GM21717 (cell line): Measurements from ENCODE around the gene MLLT3.

Experiments
- ATAC-seq: cut with Tn5 transposase; IDR thresholded peaks from one replicate; pipeline ENCODE4 v1.9.1; 2021; ENCODE audit warnings: mild to moderate bottlenecking, moderate library complexity; ENCODE audit not compliant: unreplicated experiment

Gene MLLT3

DNA sequence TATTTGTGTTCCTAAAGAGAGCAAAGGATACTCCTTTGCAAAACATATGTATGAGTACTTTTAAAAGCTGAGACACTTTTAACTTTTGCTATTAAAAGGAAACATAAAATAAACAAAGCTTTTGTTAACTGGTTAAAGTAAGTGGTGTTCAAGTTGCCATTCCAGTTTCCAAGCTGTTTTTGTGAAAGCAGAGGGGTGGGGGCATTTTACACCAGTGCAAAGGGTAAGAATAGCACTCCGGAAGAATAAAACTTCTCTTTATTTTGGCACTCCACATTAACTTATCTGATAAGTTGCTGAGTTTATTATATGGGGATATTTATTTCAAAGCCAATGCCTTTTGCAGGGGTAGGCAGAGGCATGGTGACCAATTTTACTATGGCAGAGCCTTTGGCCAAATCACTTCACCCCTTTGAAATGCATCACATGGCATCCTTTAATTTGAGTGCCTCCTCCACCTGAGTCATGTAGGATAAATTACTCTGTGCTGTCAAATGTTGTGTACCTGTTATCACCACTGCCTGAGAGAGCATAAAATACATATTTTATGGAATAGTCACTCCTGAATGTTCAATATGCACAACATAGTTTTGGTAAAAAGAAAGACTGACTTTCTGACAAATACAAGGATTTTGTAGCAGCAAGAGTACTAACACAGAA is 62.9 kb downstream of the MLLT3 start:
- ATAC-seq = no peak

DNA sequence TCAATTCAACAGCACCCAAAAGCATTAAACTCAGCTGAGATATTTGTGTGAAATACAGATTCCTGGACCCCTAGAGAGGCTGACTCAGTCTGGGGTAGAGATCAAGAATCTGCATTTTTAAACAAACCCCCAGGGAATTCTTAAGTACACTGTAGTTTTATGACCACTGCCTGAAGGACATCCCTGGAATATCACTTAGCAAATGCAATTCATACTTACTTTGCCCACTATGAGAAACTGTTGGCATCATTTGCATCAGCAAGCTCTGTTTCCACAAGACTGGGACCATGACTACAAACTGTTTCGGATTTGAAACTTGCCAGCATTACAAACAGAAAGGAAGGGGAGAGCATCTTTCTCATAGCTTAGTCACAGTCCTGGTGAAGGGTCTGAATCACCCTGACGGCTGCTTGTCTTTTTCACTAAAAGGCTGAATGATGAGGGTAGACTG is 63.7 kb downstream of the MLLT3 start:
- peak; percentile 37 for ATAC-seq

DNA sequence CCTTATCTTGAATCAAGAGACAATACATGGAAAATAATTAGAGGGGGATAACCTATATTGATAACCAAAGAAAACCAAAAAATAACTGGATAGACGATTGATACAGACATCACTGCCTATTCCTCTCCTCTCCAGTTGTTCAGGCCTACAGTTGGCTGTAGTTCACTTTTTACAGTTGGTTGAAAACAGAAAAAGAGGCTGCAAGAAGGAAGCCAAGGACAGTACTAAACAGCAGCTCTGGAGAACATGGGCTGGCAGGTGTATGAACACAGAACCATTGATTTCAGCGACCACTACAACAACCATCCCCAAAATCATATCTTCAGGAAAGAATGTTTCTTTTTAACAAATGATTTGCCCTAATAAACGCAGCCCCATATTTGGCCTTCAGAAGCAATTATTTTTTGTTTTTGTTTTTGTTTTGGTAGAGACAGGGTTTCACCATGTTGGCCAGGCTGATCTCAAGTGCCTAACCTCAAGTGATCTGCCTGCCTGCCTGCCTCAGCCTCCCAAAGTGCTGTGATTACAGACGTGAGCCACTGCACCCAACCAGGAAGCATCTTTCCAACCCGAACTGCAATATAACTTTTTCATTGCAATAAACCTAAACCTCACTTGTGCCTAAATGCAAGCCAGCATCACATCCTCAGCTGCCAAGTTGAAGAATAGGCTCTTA is 64.3 kb downstream of the MLLT3 start:
- no peak for ATAC-seq

DNA sequence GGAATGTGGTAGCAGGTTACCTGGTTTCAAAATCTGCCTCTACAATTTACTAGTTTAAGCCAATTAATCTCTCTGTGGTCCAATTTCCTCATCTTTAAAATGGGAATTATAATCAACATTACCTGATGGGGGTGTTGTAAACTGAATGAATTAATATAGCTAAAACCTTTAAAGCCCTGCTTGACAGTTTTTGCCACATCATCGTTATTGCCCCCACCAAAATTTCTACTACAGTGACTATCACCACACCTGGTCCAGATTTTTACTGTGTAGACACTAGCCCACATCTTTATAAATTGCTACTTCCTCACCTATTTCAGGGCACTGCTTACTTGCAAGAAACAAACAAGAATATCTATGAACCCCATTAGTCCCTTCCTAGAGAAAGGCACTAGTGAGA is 65.0 kb downstream of the MLLT3 start:
- no peak for ATAC-seq

DNA sequence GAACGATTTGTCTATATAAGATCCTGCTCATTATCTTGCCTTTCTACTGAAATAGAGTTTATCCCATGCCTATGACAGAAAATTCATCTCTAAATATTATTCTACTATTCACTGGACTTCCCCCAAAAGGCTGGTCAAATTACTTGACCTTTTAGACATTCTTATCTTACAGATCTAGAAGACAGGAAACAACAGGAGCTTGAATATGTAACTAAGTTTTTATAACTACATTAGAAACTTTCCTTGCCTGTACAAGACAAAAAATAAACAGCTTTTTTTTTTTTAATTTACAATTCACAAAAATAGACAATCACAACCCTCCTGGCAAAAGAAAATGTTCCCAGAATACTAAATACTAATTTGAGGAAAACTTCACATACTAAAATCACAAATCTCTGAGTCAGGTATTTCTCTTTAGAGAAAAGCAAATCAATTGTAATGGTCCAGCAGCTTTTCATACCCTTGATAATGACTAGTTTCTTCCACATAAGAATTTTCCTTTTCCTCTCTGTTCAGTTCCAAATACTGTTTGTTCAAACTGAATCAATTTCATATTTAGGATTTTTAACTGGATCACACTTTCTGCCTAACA is 68.6 kb downstream of the MLLT3 start:
- ATAC-seq = no peak

DNA sequence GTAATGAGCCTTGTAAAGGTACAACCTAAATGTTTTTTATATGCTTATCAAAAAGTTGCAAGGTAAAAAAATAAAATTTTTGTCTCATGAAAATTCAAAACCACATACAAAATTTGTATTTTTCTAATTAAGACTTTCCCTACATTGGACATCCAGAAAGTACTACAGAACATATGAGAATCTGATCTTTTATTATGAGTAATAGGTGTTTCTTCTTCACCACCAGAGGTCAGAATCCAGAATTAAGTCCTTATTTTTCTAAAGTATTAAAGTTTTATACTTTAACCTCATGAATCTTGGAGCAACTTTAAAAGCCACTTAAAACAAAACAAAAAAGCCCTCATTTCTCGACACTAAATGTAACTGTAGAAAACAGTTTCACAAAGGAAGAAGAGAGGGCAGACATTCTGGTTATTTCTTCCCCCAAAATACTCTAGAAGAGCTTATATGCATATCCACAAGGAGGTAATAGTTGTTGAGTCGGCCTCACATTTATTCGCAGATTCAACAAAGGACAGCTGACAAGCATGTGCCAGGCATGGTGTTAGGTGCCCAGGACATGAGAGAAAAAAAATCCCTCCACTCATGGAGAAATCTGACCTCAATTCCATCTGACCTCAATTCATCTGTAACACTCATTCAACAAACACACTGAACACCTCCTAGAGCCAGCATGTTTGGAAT is 69.3 kb downstream of the MLLT3 start:
- no peak for ATAC-seq

DNA sequence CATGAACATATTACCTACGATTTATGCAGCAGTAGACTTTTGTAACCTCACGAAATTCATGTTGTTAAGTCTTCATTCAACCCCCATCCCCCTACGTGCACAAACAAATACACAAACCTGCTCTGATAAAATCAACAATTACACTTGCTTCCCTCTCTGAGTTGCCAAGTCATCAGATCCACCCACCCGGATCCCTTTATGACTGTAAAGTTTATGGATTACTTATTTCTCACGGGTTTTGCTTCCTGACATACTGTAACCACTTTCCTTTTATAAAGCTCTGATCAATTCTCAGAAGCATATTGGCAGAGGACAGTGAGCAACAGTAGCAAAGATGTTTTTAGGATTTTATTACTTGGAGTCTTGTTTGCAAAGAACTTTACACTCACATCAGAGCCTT is 70.5 kb downstream of the MLLT3 start:
- ATAC-seq = peak; percentile 54

DNA sequence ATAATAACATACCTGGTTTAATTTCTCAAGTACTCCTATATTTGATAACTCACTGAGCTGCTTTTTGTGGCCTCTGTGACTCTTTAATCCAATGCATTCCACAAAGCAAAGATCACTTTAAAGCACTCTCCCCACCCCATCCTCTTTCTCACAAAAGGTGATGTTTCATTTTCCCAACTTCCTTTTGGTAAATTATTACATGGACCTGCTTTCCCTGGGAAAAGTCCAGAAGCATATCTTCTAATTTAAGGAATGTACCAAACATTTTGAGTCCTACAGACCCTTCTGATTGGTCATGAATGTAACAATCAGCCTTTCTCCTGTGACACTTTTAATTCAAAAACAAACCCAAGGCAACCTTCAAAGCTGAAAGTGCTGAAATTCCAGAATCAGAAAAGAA is 71.1 kb downstream of the MLLT3 start:
- no peak for ATAC-seq

DNA sequence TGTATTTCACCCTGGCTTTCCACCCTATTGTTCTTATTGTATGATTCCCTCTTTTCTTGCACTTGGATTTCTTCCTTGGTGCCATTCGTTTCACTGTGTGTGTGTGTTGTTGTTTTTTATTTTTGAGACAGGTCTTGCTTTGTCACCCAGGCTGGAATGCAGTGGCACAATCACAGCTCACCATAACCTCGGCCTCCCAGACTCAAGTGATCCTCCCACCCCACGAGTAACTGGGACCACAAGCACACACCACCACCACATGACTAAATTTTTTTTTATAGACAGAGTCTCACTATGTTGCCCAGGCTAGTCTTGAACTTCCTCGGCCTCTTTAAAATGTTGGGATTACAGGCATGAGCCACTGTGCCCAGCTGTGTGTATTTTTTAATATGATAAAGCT is 72.0 kb downstream of the MLLT3 start:
- no peak for ATAC-seq

DNA sequence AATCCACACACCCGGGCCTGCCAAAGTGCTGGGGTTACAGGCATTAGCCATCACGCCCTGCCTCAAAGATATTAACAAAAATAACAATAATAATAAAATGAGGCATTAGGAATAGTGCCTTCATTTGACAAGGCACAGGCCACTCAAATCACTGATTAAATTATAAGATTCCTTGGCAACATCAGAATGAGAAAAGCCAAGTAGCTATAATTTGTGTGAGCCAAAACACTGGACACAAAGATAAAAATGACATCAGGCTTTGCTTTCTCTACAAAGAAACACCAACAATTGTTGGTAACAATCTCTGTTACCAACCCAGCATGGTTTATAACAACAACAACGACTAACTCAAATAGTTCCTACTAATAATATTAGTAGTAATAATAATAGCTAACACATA is 73.2 kb downstream of the MLLT3 start:
- no peak for ATAC-seq

DNA sequence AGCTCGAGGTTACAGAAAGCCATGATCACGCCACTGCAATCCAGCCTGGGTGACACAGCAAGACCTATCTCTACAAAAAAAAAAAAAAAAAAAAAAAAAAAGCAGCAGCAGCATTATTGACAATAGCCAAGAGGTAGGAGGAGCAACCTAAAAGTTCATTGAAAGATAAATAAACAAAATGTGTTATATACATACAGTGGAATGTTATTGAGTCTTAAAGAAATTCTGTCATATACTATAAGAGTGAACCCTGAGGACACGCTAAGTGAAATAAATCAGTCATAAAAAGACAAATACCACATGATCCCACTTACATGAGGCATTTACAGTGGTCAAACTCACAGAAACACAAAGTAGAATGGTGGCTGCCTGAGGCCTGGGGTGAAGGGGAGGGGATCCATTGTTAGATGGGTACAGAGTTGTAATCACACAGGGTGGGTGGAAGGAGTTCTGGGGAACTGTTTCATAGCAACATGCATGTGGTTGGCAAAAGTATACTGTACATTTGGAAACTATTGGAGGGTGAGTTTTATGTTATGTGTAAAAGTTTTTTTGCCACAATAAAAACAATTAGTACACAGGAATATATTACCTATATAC is 77.2 kb downstream of the MLLT3 start:
- ATAC-seq = no peak

DNA sequence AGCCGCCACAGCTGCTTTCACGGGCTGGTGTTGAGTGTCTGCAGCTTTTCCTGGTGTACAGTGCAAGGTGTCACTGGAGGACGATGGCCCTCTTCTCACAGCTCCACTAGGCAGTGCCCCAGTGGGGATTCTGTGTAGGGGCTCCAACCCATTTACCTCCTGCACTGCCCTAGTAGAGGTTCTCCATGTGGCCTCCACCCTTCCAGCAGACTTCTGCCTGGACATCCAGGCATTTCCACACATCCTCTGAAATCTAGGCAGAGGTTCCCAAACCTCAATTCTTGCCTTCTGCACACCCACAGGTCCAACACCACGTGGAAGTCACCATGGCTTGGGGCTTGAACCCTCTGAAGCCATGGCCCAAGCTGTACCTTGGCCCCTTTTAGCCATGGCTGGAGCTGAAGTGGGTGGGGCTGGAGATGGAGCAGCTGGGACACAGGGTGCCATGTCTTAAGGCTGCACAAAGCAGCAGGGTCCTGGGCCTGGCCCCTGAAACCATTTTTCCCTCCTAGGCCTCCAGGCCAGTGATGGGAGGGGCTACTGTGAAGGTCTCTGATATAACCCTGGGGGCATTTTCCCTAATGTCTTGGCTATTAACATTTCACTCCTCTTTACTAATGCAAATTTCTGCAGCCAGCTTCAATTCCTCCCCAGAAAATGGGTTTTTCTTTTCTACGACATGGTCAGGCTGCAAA is 82.0 kb downstream of the MLLT3 start:
- no peak for ATAC-seq

DNA sequence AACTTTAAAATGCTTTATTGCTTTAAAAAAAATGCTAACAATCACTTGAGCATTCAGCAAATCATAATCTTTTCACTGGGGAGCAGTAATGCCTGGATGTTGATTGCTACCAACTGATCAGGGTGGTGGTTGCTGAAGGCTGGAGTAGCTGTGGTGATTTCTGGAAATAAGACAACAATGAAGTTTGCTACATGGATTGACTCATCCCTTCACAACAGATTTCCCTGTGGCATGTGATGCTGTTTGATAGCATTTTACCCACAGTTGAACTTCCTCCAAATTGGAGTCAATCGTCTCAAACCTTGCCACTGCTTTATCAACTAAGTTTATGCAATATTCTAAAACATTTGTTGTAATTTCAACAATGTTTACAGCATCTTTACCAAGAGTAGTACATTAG is 83.3 kb downstream of the MLLT3 start:
- ATAC-seq = no peak

DNA sequence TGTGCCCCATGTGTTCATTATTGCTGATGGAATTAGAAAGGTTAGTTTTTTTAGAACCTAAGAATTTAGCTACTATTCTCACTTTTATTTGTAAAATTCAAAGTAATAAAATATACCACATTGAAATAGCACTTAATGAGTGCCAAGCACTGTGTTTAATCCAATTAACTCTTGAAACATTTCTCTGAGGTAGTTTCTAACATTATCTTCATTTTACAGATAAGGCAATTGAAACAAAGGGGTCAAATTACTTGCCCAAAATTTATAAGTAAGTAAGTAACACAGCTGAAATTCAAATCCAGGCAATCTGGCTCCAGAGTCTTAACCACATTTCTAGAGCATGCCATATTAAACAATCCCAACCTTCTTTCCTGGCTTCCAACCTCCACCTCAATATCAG is 84.2 kb downstream of the MLLT3 start:
- ATAC-seq = no peak

DNA sequence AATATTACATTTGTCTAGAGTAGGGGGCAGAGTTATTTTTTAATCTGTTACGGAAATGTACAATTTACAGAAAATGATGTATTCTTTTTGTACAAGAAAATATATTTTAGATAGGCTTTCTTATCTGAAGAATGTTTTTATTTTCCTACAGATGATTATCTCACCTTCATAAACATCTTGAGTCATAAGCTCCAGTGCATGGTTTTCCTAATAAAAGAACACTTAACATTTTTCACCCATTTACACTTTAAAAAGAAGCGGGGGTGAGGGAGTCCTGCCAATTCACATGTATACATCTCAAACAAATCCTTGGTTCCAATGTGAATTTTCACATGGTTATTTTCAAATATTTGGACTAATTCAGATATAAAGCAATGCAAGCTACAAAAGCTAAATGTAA is 85.0 kb downstream of the MLLT3 start:
- no peak for ATAC-seq

DNA sequence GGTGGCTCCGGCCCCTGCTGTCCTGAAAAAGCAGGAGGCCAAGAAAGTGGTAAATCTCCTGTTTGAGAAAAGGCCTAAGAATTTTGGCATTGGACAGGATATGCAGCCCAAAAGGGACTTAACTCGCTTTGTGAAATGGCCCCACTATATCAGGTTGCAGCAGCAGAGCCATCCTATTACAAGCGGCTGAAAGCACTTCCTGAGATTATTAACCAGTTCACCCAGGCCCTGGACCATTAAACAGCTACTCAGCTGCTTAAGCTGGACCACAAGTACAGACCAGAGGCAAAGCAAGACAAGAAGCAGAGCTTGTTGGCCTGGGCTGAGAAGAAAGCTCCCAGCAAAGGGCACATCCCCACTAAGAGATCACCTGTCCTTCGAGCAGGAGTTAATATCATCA is 89.7 kb downstream of the MLLT3 start:
- ATAC-seq = no peak

DNA sequence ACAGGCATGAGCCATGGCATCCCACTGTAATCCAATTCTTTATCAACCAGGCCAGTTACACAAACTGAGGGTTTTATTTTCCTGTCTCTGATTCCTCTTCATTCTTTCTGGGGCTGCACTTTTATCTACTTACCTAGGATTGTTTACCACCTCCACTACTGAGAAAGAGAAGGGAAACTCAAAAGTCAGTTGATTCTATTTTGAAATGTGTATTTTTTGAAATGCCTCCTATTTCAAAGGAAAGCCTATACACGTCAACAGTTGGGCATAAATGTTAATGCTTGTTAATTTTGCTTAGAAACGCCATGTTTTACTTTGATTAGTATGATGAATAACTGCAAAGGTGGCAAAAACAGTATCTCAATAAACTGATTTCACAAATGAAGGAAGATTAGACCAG is 92.5 kb downstream of the MLLT3 start:
- ATAC-seq = no peak

DNA sequence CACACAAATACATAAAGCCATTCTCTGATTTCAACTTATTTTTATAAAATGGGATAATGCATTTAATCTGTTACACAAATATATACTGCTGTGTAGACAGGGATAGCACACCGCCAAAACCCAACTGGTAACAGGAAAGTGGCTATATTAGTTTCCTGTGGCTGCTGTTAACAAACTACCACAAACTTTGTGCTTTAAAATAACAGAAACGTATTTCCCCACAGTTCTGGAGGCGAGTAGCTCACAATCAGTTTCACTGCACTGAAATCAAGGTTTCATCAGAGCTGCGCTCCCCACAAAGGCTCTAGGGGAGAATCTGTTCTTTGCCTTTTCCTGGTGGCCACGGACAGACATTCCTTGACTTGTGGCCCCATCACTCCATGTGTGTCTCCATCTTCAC is 94.0 kb downstream of the MLLT3 start:
- no peak for ATAC-seq

DNA sequence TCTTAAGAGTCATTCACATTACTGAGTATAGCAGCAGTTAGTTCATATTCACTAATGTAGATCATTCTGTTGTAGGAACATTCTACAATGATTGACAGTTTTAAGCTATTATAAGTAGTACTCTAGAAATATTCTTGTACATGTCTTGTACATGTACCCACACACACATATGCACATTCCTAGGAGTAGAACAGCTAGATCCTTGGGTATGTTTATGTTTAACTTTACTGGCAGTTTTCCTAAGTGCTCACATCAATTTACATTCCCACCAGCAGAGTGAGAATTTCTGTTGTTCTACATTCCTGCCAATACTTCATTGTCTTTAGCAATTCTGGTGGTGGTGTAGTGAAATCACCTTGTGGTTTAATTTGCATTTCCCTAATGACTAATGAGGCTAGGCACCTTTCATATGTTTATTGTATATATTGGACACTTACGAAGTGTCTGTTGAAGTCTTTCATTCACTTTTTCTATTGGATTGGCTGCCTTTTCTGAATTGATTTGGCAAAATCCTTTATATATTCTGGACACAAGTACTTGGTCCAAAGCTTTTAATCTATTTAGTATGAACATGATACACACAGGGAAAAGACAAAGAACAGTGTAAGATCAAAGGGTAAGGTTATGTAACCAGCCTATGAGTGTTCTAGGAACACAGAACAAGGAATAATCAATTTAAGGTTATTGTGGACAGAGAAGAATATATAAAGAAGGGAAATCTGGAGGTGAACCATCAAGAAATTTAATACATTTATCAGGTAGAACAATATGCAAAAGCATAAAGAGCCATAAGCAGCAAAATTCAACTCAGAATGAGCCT is 95.6 kb downstream of the MLLT3 start:
- ATAC-seq = peak; percentile 81

DNA sequence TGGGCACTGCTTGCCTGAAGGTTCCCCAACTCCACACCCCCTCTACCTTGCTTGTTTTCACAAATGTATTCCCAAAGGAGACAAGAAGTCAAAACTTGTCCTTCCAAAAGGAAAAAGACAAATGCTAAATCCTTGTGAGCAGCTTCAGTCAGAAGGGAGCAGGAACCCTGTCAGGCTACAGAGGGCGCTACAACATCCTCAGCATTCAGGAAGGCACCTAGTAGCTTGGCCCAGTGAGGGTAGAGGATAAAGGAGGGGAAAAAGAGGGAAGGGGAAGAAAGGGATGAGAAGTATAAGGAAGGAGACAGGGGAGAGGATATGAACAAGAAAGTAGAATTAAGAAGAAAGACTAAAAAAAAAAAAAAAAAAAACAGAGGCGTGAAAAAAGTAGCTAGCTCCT is 97.5 kb downstream of the MLLT3 start:
- ATAC-seq = no peak
